Parathyroid adenoma (tissue), 2 donors: ENCODE results near the gene TIMM44.

Experiments used
- H2AFZ ChIP-seq: fragments of 300-600 bp; sonication (generic); one replicate; pipeline ENCODE4 v1.7.0; 2017; ENCODE audit warnings: antibody characterized with exemption, mild to moderate bottlenecking
- H3K27ac ChIP-seq: fragments of 300-600 bp; sonication (generic); one replicate; pipeline ENCODE4 v1.7.0; 2017
- H3K27me3 ChIP-seq: fragments of 300-600 bp; sonication (generic); one replicate; pipeline ENCODE4 v1.7.0; 2017; ENCODE audit warnings: low read length; ENCODE audit not compliant: control insufficient read depth, insufficient read depth
- H3K36me3 ChIP-seq: fragments of 300-600 bp; sonication (generic); one replicate; pipeline ENCODE4 v1.7.0; 2017; ENCODE audit warnings: low read length; ENCODE audit not compliant: control insufficient read depth, insufficient read depth
- H3K4me1 ChIP-seq: fragments of 300-600 bp; sonication (generic); one replicate; pipeline ENCODE4 v1.7.0; 2017; ENCODE audit warnings: control low read depth
- H3K4me2 ChIP-seq: fragments of 300-600 bp; sonication (generic); one replicate; pipeline ENCODE4 v1.7.0; 2017; ENCODE audit warnings: low read length
- H3K4me3 ChIP-seq: fragments of 300-600 bp; sonication (generic); one replicate; pipeline ENCODE4 v1.7.0; 2017; ENCODE audit warnings: low read depth, low read length
- H3K79me2 ChIP-seq: fragments of 300-600 bp; sonication (generic); one replicate; pipeline ENCODE4 v1.7.0; 2017; ENCODE audit warnings: control low read depth
- H3K9ac ChIP-seq: fragments of 300-600 bp; sonication (generic); one replicate; pipeline ENCODE4 v1.7.0; 2017; ENCODE audit warnings: mild to moderate bottlenecking
- H3K9me3 ChIP-seq: fragments of 300-600 bp; sonication (generic); one replicate; pipeline ENCODE4 v1.7.0; 2017; ENCODE audit warnings: low read length; ENCODE audit not compliant: control insufficient read depth
- CTCF ChIP-seq: fragments of 300-600 bp; sonication (generic); IDR thresholded peaks from one replicate; pipeline ENCODE4 v1.7.0; 2017; ENCODE audit warnings: antibody characterized with exemption, mild to moderate bottlenecking
- donor health status: primary hyperparathyroidism.

The TIMM44 gene

DNA sequence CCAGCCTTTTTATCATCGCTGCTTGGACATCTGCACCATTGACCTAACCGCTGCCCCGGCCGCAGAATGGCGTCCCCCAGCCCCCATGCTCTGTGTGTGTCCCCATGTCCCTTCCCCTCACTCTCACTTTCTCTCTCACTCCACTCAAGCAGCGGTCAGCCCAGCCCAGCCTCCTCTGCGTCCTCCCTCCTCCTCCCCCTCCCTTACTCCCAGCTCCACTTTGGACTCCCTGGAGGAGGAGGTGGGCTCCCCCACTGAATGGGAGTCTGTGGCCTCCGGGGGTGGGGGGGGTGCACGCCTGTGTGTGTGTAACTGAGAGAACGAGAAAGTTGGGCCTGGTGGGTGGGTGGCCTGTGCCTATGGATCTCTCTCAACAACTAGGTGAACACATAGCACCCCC is 37.6 kb downstream of the TIMM44 start:
- H3K4me1 ChIP-seq, result peaks cover 20% of the 10 kb centered on the region

DNA sequence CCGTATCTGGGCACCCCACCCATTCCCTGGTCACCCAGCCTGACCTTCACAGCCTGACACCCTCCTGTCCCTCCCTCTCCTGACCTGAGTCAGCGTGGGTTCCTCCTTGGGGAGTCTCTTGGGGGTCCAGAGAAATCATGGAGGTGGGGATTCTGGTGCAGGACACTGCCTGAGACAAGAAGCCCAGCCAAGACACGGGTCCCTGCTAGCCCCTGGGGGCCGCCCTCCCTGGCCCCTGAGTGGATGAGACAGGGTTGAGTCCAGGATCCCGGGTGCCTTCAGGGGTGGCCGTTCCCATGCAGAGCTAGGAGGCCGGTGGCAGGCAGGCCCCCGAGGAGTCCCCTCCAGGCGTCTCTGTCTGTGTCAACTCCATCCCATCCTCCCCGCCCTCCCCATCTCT is 38.2 kb downstream of the TIMM44 start:
- H3K4me3 ChIP-seq, result peak overlapping the region; percentile 94
- no peak overlapping the region for H3K9ac ChIP-seq
- no peak for TF ChIP-seq CTCF

More for the DNA sequence above, 37.6 kb downstream of the TIMM44 start:
- Histone ChIP-seq H3K9ac (no peak overlapping the region), H3K4me2 (no peak overlapping the region), H3K27ac (no peak overlapping the region), H3K4me3 (no peak overlapping the region), H3K79me2 (peaks cover 37% of the 10 kb centered on the region), H3K36me3 (no peaks in the 10 kb centered on the region), H3K27me3 (no peaks in the 10 kb centered on the region), H3K9me3 (no peaks in the 10 kb centered on the region), H2AFZ (no peak overlapping the region)
- TF ChIP-seq CTCF, result no peak

DNA sequence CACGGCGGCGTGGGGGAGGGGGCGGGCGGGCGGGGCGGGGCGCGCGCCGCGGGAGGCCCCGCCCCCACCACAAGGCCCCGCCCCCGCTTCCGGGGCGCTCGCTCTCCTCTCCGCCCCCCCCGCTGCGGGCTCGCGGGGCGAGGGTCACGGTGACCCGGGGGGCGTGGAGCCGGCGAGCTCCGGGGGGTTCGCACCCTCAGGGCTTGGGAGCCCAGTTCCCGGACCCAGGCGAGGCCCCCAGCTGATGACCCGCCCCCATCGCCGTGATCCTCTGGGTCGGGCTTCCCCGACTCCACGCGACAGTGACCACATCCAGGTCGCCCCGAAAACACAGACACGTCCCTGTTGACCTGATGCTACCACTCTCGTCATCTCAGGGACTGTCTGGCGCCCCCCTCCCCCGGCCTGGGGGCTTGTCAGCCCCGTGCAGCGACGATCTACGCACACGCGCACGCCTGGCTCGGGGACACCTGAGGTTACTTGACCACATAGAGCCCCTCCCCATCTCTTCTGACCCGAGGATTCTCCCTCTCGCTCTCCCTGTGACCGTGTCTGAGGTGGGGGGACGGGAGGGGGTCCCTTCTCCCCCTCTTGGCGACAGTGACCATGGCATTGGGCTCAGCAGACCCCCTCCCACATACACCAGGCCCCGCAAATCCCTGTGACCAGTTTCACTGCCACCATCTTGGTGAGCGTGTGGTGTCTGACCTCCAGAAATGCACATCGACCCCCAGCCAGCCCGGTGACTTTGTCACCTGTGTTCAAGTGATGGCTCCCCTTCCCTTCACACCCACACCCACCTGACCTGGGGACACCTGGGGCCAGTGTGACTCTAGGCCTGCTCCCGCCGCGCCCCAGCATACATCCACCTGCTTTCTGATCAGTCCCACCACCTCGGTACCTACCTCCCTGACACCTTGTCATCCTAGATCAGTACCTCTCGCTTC is 39.1 kb downstream of the TIMM44 start:
- H3K4me1 ChIP-seq, result peaks cover 20% of the 10 kb centered on the region
- peak overlapping the region; percentile 94 for H3K4me3 ChIP-seq
- no peaks in the 10 kb centered on the region for H3K36me3 ChIP-seq
- peak overlapping the region; percentile 56 for H3K27ac ChIP-seq
- TF ChIP-seq CTCF, result no peak
- no peaks in the 10 kb centered on the region for H3K9me3 ChIP-seq
- H3K4me2 ChIP-seq, result peak overlapping the region; percentile 99
- peak overlapping the region; percentile 57 for H3K9ac ChIP-seq
- peak overlapping the region; percentile 76 for H2AFZ ChIP-seq
- H3K79me2 ChIP-seq, result peaks cover 37% of the 10 kb centered on the region
- H3K27me3 ChIP-seq, result no peaks in the 10 kb centered on the region

More for the DNA sequence above, 38.2 kb downstream of the TIMM44 start:
- no peaks in the 10 kb centered on the region for H3K9me3 ChIP-seq
- peaks cover 20% of the 10 kb centered on the region for H3K4me1 ChIP-seq
- H3K36me3 ChIP-seq, result no peaks in the 10 kb centered on the region
- peak overlapping the region; percentile 99 for H3K4me2 ChIP-seq
- H3K79me2 ChIP-seq, result peaks cover 37% of the 10 kb centered on the region
- H3K27ac ChIP-seq, result no peak overlapping the region
- no peaks in the 10 kb centered on the region for H3K27me3 ChIP-seq
- no peak overlapping the region for H2AFZ ChIP-seq

GRCh38 chr19:7903244-7904073 is 40.0 kb downstream of the TIMM44 start, which contains the start of gene MAP2K7:
TSS of gene MAP2K7 (plus strand) at chr19:7903877. CDS start at chr19:7903945, 68 bp downstream.
- H3K36me3 ChIP-seq, result no peaks in the 10 kb centered on the region
- no peaks in the 10 kb centered on the region for H3K9me3 ChIP-seq
- H3K4me1 ChIP-seq, result peaks cover 20% of the 10 kb centered on the region
- peak within 1 kb of the TSS; percentile 66 for H3K27ac ChIP-seq
- peak within 1 kb of the TSS; percentile 57 for H3K9ac ChIP-seq
- peak within 1 kb of the TSS; percentile 87 for H2AFZ ChIP-seq
- H3K79me2 ChIP-seq, result peaks cover 34% of the 10 kb centered on the region
- no peaks in the 10 kb centered on the region for H3K27me3 ChIP-seq
- peak within 1 kb of the TSS; percentile 94 for H3K4me3 ChIP-seq
- peak; percentile 85 for TF ChIP-seq CTCF
- peak within 1 kb of the TSS; percentile 99 for H3K4me2 ChIP-seq
